HepG2 (cell line): ENCODE data around the gene CREB3. TPM values are rescaled to one million over a fixed set of nuclear protein-coding genes. Genes with fewer than 3 reads are reported as not detected.
A peak's percentile ranks its signal among the peaks of the same experiment; 100 is the strongest.

Experiments used
- MED8 ChIP-seq: sonication (generic); formaldehyde crosslinking; IDR thresholded peaks from 2 replicates; pipeline ENCODE4 v1.8.1; 2023; ENCODE audit warnings: mild to moderate bottlenecking, missing genetic modification reagents; ENCODE audit not compliant: insufficient replicate concordance
- RARG ChIP-seq: sonication (generic); formaldehyde crosslinking; IDR thresholded peaks from 2 replicates; pipeline ENCODE4 v1.4.0; 2020; ENCODE audit warnings: low read depth, mild to moderate bottlenecking, missing genetic modification reagents
- RBM22 ChIP-seq: fragments of 200-400 bp; formaldehyde crosslinking; optimal IDR thresholded peaks from 2 replicates; pipeline ENCODE3; 2017; ENCODE audit warnings: mild to moderate bottlenecking, low read length, moderate library complexity
- ZFP1 ChIP-seq: IDR thresholded peaks from 2 replicates; pipeline ENCODE4 v1.6.1; 2016
- ZFY ChIP-seq: sonication (generic); formaldehyde crosslinking; IDR thresholded peaks from 2 replicates; pipeline ENCODE4 v1.4.0; 2020; ENCODE audit warnings: missing genetic modification reagents
- ZNF138 ChIP-seq: sonication (generic); formaldehyde crosslinking; IDR thresholded peaks from 2 replicates; pipeline ENCODE4 v1.5.0; 2020; ENCODE audit warnings: mild to moderate bottlenecking, low read depth, missing genetic modification reagents
- ZNF317 ChIP-seq: sonication (generic); formaldehyde crosslinking; IDR thresholded peaks from 2 replicates; pipeline ENCODE4 v1.5.0; 2020; ENCODE audit warnings: mild to moderate bottlenecking, missing genetic modification reagents
- ZNF501 ChIP-seq: sonication (generic); formaldehyde crosslinking; IDR thresholded peaks from 2 replicates; pipeline ENCODE4 v1.5.1; 2020; ENCODE audit warnings: mild to moderate bottlenecking, moderate library complexity, missing genetic modification reagents
- ZNF772 ChIP-seq: sonication (generic); formaldehyde crosslinking; IDR thresholded peaks from 2 replicates; pipeline ENCODE4 v1.5.0; 2020; ENCODE audit warnings: mild to moderate bottlenecking, missing genetic modification reagents
- ZNF816 ChIP-seq: sonication (generic); formaldehyde crosslinking; IDR thresholded peaks from 2 replicates; pipeline ENCODE4 v1.8.0; 2022; ENCODE audit warnings: missing genetic modification reagents, mild to moderate bottlenecking, borderline replicate concordance
- polyA plus RNA-seq, 8 experiments: library from polyadenylated mRNA; depleted of rRNA in 3 of 8; stranded (reverse) in 7 of 8; unstranded in 1 of 8; fragments of >200 nt; fragmentation: Illumina TruSeq in 4 of 8; extraction: Trizol in 4 of 8; gene quantifications; 2 replicates each; pipeline versions ENCODE4 v1.2.1 to v1.2.3, GENCODE V29; 2011 to 2016; ENCODE audit warnings: low read depth in 4 of 8, missing spikeins in 1 of 8, mixed read lengths in 1 of 8; ENCODE audit not compliant: insufficient read depth in 1 of 8
- total RNA-seq, 5 experiments: library from RNA; depleted of rRNA; stranded (reverse); fragments of >200 nt; fragmentation: Illumina TruSeq; extraction: Trizol; gene quantifications; 2 replicates each; pipeline ENCODE4 v1.2.3, GENCODE V29; 2016; ENCODE audit warnings: low read depth in 1 of 5
- TF ChIP-seq, protein P1 (sequence below): sonication (generic); formaldehyde crosslinking; IDR thresholded peaks from 2 replicates; pipeline ENCODE4 v1.5.0; 2020; ENCODE audit warnings: missing genetic modification reagents
- TF ChIP-seq, protein P2 (sequence below): sonication (generic); formaldehyde crosslinking; IDR thresholded peaks from 2 replicates; pipeline ENCODE4 v1.5.1; 2020; ENCODE audit warnings: mild to moderate bottlenecking, missing genetic modification reagents, moderate library complexity
- TF ChIP-seq, protein P3 (sequence below): sonication (generic); formaldehyde crosslinking; conservative IDR thresholded peaks from 2 replicates; pipeline ENCODE4 v1.5.0; 2020; ENCODE audit warnings: missing genetic modification reagents
- TF ChIP-seq, protein P4 (sequence below): sonication (generic); formaldehyde crosslinking; conservative IDR thresholded peaks from 2 replicates; pipeline ENCODE4 v1.4.0; 2020; ENCODE audit warnings: missing genetic modification reagents
- TF ChIP-seq, protein P5 (sequence below): sonication (generic); formaldehyde crosslinking; IDR thresholded peaks from 2 replicates; pipeline ENCODE4 v1.4.0; 2020; ENCODE audit warnings: mild to moderate bottlenecking, missing genetic modification reagents
- TF ChIP-seq, protein P6 (sequence below): sonication (generic); formaldehyde crosslinking; conservative IDR thresholded peaks from 2 replicates; pipeline ENCODE4 v1.4.0; 2020; ENCODE audit warnings: missing genetic modification reagents
- TF ChIP-seq, protein P7 (sequence below): sonication (generic); formaldehyde crosslinking; IDR thresholded peaks from 2 replicates; pipeline ENCODE4 v1.8.0; 2022; ENCODE audit warnings: mild to moderate bottlenecking, missing genetic modification reagents; ENCODE audit not compliant: insufficient replicate concordance

The CREB3 gene
- total and polyA plus RNA-seq, 2 of the 13 experiments (the other 11 are each of a cell fraction or from before 2014, with no cell fraction given) = 11.1 to 34.2 TPM

DNA sequence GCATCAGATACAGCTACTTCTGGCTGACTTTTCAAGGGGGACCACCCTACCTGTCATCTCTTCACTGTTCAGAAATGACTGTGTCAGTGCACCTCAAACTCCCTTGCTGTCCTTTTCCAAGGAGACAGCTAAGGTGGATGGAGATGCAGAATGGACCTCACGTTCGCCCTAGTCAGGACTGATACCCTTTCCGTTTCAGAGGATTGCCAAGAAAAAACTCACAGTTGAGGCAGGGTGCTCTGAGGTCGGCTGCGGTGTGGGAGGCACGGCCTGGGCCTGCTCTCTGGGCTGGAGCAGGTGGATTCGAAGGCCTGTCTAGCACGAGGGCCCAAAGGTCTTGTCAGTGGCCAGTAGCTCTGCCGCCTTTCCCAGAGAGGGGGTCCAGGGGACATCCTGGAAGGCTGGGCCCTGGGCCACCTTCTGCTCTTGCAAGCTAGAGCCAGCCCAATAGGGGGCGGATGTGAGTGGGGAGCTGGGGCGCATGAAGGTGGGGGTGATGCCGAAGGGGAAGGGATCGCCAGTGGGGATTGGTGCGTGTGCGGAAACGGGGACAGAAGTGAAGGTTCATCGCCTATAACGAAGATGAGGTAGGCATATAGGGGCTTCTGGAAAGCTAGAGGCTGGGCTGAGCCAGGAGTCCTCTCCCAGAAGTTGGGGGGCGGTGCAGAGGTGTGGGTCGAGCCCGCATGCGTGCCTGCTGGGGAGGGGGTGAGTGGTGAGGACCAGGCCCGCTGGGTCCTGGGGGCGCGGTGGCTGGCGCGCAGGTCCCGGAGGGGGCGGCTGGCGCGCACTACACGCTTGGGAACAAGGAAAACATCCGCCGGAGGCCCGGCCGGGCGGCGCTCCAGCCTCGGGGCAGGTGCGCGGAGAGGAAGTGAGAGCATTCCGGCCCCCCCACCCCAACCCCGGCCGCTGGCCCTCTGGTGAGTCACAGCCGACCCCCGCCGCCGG, 24.1 kb downstream of the CREB3 start (continued):
- TF ChIP-seq, protein P1, sequence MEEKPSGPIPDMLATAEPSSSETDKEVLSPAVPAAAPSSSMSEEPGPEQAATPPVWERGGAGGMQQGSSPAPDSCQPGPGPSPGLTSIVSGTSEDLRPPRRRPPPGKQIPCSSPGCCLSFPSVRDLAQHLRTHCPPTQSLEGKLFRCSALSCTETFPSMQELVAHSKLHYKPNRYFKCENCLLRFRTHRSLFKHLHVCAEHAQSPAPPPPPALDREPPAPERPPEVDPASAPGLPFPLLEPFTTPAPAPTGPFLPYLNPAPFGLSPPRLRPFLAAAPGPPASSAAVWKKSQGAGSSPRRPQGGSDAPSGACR (CRISPR knock-in tag) = peak; percentile 90
- TF ChIP-seq, protein P2, sequence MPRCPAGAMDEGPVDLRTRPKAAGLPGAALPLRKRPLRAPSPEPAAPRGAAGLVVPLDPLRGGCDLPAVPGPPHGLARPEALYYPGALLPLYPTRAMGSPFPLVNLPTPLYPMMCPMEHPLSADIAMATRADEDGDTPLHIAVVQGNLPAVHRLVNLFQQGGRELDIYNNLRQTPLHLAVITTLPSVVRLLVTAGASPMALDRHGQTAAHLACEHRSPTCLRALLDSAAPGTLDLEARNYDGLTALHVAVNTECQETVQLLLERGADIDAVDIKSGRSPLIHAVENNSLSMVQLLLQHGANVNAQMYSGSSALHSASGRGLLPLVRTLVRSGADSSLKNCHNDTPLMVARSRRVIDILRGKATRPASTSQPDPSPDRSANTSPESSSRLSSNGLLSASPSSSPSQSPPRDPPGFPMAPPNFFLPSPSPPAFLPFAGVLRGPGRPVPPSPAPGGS (CRISPR knock-in tag) = no peak
- no peak for TF ChIP-seq RBM22
- TF ChIP-seq ZFP1 = 0 out of 2 replicates have a peak, but pooled peaks have one; percentile 24
- TF ChIP-seq, protein P3, sequence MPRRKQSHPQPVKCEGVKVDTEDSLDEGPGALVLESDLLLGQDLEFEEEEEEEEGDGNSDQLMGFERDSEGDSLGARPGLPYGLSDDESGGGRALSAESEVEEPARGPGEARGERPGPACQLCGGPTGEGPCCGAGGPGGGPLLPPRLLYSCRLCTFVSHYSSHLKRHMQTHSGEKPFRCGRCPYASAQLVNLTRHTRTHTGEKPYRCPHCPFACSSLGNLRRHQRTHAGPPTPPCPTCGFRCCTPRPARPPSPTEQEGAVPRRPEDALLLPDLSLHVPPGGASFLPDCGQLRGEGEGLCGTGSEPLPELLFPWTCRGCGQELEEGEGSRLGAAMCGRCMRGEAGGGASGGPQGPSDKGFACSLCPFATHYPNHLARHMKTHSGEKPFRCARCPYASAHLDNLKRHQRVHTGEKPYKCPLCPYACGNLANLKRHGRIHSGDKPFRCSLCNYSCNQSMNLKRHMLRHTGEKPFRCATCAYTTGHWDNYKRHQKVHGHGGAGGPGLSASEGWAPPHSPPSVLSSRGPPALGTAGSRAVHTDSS (CRISPR knock-in tag) = 0 out of 2 replicates have a peak, but pooled peaks have one; percentile 82
- TF ChIP-seq, protein P4, sequence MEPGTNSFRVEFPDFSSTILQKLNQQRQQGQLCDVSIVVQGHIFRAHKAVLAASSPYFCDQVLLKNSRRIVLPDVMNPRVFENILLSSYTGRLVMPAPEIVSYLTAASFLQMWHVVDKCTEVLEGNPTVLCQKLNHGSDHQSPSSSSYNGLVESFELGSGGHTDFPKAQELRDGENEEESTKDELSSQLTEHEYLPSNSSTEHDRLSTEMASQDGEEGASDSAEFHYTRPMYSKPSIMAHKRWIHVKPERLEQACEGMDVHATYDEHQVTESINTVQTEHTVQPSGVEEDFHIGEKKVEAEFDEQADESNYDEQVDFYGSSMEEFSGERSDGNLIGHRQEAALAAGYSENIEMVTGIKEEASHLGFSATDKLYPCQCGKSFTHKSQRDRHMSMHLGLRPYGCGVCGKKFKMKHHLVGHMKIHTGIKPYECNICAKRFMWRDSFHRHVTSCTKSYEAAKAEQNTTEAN = no peak
- TF ChIP-seq ZNF501 (CRISPR knock-in tag) = peak; percentile 72
- peak; percentile 79; the same call in 1 of the 2 replicates for TF ChIP-seq ZNF317 (CRISPR knock-in tag)
- peak; percentile 51; the same call in 1 of the 2 replicates for TF ChIP-seq ZNF138 (CRISPR knock-in tag)
- TF ChIP-seq, protein P5, sequence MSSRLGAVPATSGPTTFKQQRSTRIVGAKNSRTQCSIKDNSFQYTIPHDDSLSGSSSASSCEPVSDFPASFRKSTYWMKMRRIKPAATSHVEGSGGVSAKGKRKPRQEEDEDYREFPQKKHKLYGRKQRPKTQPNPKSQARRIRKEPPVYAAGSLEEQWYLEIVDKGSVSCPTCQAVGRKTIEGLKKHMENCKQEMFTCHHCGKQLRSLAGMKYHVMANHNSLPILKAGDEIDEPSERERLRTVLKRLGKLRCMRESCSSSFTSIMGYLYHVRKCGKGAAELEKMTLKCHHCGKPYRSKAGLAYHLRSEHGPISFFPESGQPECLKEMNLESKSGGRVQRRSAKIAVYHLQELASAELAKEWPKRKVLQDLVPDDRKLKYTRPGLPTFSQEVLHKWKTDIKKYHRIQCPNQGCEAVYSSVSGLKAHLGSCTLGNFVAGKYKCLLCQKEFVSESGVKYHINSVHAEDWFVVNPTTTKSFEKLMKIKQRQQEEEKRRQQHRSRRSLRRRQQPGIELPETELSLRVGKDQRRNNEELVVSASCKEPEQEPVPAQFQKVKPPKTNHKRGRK (CRISPR knock-in tag) = no peak
- no peak for TF ChIP-seq MED8 (CRISPR knock-in tag)
- peak; percentile 52 for TF ChIP-seq ZNF772 (CRISPR knock-in tag)
- TF ChIP-seq ZNF816 (CRISPR knock-in tag) = no peak
- TF ChIP-seq ZFY (CRISPR knock-in tag) = peak; percentile 92
- TF ChIP-seq RARG = no peak
- TF ChIP-seq, protein P6, sequence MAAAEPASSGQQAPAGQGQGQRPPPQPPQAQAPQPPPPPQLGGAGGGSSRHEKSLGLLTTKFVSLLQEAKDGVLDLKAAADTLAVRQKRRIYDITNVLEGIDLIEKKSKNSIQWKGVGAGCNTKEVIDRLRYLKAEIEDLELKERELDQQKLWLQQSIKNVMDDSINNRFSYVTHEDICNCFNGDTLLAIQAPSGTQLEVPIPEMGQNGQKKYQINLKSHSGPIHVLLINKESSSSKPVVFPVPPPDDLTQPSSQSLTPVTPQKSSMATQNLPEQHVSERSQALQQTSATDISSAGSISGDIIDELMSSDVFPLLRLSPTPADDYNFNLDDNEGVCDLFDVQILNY (CRISPR knock-in tag) = 0 out of 2 replicates have a peak, but pooled peaks have one; percentile 35
- TF ChIP-seq, protein P7, sequence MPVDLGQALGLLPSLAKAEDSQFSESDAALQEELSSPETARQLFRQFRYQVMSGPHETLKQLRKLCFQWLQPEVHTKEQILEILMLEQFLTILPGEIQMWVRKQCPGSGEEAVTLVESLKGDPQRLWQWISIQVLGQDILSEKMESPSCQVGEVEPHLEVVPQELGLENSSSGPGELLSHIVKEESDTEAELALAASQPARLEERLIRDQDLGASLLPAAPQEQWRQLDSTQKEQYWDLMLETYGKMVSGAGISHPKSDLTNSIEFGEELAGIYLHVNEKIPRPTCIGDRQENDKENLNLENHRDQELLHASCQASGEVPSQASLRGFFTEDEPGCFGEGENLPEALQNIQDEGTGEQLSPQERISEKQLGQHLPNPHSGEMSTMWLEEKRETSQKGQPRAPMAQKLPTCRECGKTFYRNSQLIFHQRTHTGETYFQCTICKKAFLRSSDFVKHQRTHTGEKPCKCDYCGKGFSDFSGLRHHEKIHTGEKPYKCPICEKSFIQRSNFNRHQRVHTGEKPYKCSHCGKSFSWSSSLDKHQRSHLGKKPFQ (CRISPR knock-in tag) = no peak
